Motor neuron (in vitro differentiated cells): ENCODE measurements around the gene GDPD3. TPM values are rescaled to one million over a fixed set of nuclear protein-coding genes. Genes with fewer than 3 reads are reported as not detected.
A peak's percentile ranks its signal among the peaks of the same experiment; 100 is the strongest.
"Not testable (repeated sequence)": the region's sequence is repeated elsewhere in the genome, so short reads cannot be mapped to it uniquely, and the experiment has no call there.

Source experiments
- ATAC-seq, 8 experiments: fragments of 200-7000 bp; cut with Tn5 transposase; replicated peaks in 6 of 8; 2 replicates each; pipeline ENCODE4 v1.8.0; 2021; ENCODE audit warnings: mild to moderate bottlenecking in 8 of 8, moderate library complexity in 8 of 8
- H3K27ac ChIP-seq, 2 donors: fragments of 250-450 bp; sonication (Bioruptor Pico); 2 replicates each; pipeline ENCODE4 v1.9.0; 2021; ENCODE audit warnings: antibody characterized with exemption in 2 of 2, mild to moderate bottlenecking in 2 of 2, moderate library complexity in 1 of 2
- H3K4me1 ChIP-seq, 2 donors: fragments of 250-450 bp; sonication (Bioruptor Pico); replicated peaks in 1 of 2; 2 replicates each; pipeline ENCODE4 v1.6.1; 2021; ENCODE audit warnings: antibody characterized with exemption in 2 of 2, mild to moderate bottlenecking in 2 of 2, moderate library complexity in 1 of 2
- H3K4me3 ChIP-seq, 5 donors: fragments of 250-450 bp; sonication (Bioruptor Pico); 2 replicates each; pipeline ENCODE4 v1.9.0; 2021; ENCODE audit warnings: antibody characterized with exemption in 5 of 5, mild to moderate bottlenecking in 5 of 5, moderate library complexity in 4 of 5
- WGBS, 10 experiments: fragments of 450-650 bp; shearing (Covaris generic); methylation state at CpG; one replicate each; pipeline ENCODE4 v1.0.0; 2022; 5-methylcytosine and 5-hydroxymethylcytosine counted together
- in situ Hi-C, 9 experiments: fragments of 400-800 bp; cut with MboI; loops; one replicate each; pipeline ENCODE4 v1.15.0; 2021; ENCODE audit warnings: low sequenced_read_pairs in 9 of 9, low pct_unique_long_range_greater_than_20kb in 2 of 9; ENCODE audit not compliant: unreplicated experiment in 9 of 9
- total RNA-seq, 8 experiments: library from RNA; unstranded; fragments of 300-600 nt; gene quantifications; 2 replicates each; pipeline versions ENCODE4 v1.2.3 to v1.2.4, GENCODE V29; 2022

Gene GDPD3
- total RNA-seq, 8 experiments from 2014 or later, result 1.1 to 3.0 (median 2.1) TPM

DNA sequence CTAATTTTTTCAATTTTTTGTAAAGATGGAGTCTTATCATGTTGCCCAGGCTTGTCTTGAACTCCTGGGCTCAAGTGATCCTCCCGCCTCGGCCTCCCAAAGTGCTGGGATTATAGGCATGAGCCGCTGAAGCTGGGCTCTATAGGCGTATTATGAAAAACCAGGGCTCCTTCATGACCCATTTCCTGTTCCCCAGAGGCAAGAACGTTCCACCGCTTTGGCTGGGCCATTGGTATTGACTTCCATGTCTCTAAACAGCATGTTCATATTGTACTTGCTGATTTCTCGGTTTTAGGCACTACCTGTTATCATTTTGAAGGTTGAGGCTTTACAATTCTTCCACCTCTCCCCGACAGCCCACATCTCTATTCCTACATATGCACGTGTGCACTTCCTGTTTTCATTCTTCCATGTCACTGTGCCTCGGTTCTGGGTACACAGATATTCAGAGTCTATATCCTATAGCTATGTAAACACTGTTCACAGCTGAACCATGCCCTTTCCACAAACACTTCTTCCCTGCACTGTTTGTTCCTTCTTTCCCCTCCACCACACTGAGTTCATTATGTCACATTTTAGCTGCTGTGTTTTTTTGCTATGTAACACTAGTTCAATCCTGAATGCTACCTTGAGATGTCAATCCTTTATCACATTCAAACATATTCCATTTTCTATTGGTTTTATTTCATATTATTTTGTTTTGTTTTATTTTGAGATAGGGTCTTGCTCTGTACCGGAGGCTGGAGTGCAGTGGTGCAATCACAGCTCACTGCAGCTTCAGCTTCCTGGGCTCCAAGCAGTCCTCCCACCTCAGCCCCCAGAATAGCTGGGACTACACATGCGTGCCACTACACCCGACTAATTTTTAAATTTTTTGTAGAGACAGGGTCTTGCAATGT lies 26.5 kb upstream of the GDPD3 start:
- in situ Hi-C loops, result no loop called here

GRCh38 chr16:30137897-30138296 lies 24.6 kb upstream of the GDPD3 start:
- peak in 4 of 8 experiments; percentile 44 to 90 (median 74) for ATAC-seq
- in situ Hi-C loops, result no loop called here
- H3K4me3 ChIP-seq, result no peak overlapping the region
- 17 to 83% (median 60%) methylated on average over 1 to 6 of the region's 8 CpGs; no CpG with 5 or more reads in 5 of the 10 experiments for WGBS, 10 experiments
- H3K4me1 ChIP-seq, result no peaks in the 10 kb centered on the region
- no peak overlapping the region for H3K27ac ChIP-seq

More for the DNA sequence above, 26.5 kb upstream of the GDPD3 start:
- H3K4me3 ChIP-seq, result no peak overlapping the region
- ATAC-seq, result no peak
- no peak overlapping the region for H3K27ac ChIP-seq
- WGBS, 10 experiments, result 43 to 100% (median 73%) methylated on average over 1 to 10 of the region's 13 CpGs
- no peaks in the 10 kb centered on the region for H3K4me1 ChIP-seq

DNA sequence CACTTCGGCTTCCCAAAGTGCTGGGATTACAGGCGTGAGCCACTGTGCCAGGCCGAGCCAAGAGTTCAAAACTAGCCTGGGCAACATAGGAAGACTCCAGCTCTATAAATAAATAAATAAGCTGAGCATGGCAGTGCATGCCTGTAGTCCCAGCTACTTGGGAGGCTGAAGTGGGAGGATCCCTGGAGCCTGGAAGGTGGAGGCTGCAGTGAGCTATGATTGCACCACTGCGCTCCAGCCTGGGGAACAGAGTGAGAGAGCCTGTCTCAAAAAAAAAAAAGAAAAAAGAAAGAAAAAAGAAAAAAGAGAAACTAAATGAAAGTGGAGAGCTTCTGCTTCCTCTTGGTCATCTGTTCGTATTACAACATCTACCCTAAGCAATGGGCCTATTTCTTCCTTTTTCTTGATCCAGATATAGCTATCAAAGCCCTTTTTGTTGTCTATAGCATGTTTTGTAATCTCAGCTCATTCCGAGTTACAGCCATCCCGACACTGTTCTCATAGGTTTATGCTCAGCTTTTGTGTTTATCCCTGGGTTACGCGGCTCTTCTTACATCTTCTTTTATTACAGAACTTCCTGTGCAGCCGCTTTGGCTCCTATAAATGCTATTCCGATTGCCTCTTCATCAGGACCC lies 23.8 kb upstream of the GDPD3 start:
- WGBS, 10 experiments, result 69 to 96% (median 87%) methylated on average over 2 to 11 of the region's 11 CpGs
- ATAC-seq, result no peak
- H3K27ac ChIP-seq, result no peak overlapping the region
- in situ Hi-C loops, result no loop called here
- no peaks in the 10 kb centered on the region for H3K4me1 ChIP-seq
- no peak overlapping the region for H3K4me3 ChIP-seq

DNA sequence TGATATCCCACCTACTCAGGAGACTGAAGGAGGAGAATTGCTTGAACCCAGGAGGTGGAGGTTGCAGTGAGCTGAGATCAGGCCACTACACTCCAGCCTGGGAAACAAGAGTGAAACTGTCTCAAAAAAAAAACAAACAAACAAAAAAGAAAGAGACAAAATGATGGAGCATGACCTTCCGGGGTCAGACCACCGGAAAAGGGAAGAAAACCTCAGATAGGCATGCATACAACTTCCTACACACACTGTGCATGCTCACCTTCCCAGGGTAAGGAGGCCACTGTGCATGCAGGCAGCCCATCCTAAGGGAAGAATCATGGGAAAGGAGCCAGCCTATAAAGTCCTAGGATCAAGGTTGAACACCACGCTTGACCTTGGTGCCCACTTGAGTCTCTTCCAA lies 19.3 kb upstream of the GDPD3 start:
- Histone ChIP-seq H3K27ac (no peak overlapping the region), H3K4me1 (no peaks in the 10 kb centered on the region), H3K4me3 (no peak overlapping the region)
- ATAC-seq, result no peak
- 60 to 100% (median 87%) methylated on average over 1 to 3 of the region's 3 CpGs; no CpG with 5 or more reads in 2 of the 10 experiments for WGBS, 10 experiments
- in situ Hi-C loops, result no loop called here

GRCh38 chr16:30131869-30132475 lies 18.6 kb upstream of the GDPD3 start:
- no peak overlapping the region for H3K4me3 ChIP-seq
- in situ Hi-C loops, result no loop called here
- H3K4me1 ChIP-seq, result no peaks in the 10 kb centered on the region
- peak in 1 of 8 experiments; percentile 30 for ATAC-seq
- 0 to 86% (median 65%) methylated on average over 1 to 4 of the region's 4 CpGs; no CpG with 5 or more reads in 3 of the 10 experiments for WGBS, 10 experiments
- no peak overlapping the region for H3K27ac ChIP-seq

DNA sequence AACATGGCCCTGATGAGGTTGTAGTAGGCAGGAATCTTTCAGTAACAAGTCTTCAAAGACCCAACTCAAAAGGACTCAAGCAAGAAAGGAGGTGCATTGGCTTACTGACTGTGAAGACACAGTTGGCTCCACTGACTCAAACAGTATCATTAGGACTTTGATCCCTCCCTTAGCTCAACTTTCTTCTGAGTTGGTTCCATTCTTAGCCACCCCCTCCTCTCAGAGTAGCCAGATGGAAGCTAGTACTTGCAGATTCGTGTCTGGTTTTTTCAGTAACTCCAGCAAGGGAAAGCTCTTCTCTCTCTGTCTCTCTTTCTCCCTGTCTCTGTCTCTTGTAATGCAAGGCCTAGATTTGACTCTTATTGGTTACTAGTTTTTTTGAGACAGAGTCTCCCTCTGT lies 14.7 kb upstream of the GDPD3 start:
- no peak overlapping the region for H3K27ac ChIP-seq
- no peak overlapping the region for H3K4me3 ChIP-seq
- in situ Hi-C loops, result no loop called here
- H3K4me1 ChIP-seq, result peaks cover 0 to 2% of the 10 kb centered on the region in 2 donors
- no peak for ATAC-seq
- WGBS, 10 experiments, result 14 to 67% (median 58%) methylated on average over 1 of the region's 1 CpG; no CpG with 5 or more reads in 6 of the 10 experiments

DNA sequence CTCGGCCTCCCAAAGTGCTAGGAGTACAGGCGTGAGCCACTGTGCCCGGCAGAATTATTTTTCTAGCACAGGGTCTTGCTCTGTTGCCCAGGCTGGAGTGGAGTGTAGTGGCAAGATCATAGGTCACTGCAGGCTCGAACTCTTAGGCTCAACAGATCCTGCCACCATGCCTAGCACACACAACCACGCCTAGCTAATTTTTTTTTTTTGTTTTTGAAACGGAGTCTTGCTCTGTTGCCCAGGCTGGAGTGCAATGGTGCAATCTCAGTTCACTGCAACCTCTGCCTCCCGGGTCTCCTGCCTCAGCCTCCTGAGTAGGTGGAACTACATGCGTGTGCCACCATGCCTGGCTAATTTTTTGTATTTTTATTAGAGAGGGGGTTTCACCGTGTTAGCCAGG lies 12.4 kb upstream of the GDPD3 start:
- H3K4me3 ChIP-seq, H3K27ac ChIP-seq, ATAC-seq, H3K4me1 ChIP-seq, in situ Hi-C loops: not testable (repeated sequence)
- 50 to 100% (median 89%) methylated on average over 1 to 5 of the region's 9 CpGs; no CpG with 5 or more reads in 2 of the 10 experiments for WGBS, 10 experiments

DNA sequence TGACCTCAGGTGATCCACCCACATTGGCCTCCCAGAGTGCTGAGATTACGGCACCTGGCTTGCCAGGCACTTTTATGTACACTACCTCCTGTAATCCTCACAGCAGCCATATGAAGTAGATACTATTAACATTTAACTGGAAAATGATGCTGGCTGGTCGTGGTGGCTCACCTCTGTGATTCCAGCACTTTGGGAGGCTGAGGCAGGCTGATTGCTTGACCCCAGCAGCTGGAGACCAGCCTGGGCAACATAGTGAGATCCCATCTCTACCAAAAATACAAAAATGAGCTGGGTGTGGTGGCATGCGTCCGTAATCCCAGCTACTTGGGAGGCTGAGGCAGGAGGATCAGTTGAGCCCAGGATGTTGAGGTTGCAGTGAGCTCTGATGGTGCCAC lies 11.6 kb upstream of the GDPD3 start:
- no peak for ATAC-seq
- in situ Hi-C loops, result loop anchor here in 1 of 9 experiments (25.0 kb wide), 1 partner anchor 287 kb away; the partner anchor contains the start of gene ZNF771
- 83 to 100% methylated on average over 1 to 2 of the region's 4 CpGs; no CpG with 5 or more reads in 8 of the 10 experiments for WGBS, 10 experiments
- H3K4me1 ChIP-seq, result peaks cover 2 to 3% of the 10 kb centered on the region in 2 donors
- no peak overlapping the region for H3K27ac ChIP-seq
- H3K4me3 ChIP-seq, result no peak overlapping the region

- in situ Hi-C loops, result loop anchor here in 1 of 9 experiments (25.0 kb wide), 1 partner anchor 290 kb away; the partner anchor contains the start of gene ZNF771
- 0% methylated on average over 1 of the region's 42 CpGs; no CpG with 5 or more reads in 9 of the 10 experiments for WGBS, 10 experiments
- H3K27ac ChIP-seq, result peak overlapping the region; percentile 75 to 89
- H3K4me1 ChIP-seq, result peaks cover 2 to 3% of the 10 kb centered on the region in 2 donors
- peak; percentile 8 to 82 (median 72) for ATAC-seq
- H3K4me3 ChIP-seq, result peak overlapping the region; percentile 53 to 81 (median 63)
Observed at GRCh38 chr16:30122604-30123160, 9.3 kb upstream of the GDPD3 start.

DNA sequence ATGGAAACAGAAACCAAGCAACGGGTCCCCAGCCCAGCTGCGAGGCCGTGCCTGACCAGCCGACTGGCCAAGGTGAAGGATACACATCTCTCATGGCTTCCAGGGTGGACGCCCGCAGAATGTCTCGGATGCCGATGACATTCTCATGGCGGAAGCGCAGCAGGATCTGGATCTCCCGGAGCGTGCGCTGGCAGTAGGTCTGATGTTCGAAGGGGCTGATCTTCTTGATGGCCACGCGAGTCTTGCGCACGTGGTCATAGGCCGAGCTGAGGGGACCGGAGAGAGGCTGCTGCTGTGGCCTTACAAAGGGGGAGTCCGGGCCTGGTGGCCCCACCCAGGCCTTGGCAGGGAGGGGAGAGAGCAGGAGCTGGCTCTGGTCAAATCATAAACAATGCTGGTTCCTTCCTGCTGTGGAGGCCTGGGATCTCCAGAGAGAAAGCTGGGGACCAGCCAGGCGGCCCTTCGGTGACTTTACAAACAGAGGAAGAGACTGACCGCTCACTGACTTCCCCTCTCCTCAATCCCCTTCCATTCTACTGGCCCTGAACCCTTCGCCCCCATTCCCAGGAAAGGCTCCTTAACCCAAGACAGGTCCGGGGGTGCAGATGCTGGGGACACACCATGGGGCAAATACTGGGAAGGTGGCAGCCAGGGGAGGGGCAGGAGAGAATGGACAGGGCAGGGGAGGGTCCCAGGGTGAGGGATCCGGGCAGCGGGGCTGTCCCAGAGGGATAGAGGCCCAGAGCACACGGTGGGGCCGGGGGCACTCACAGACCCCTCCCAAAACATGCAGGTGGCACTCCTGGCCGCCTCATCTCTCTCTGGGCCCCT lies 8.6 kb upstream of the GDPD3 start:
- in situ Hi-C loops, result loop anchor here in 1 of 9 experiments (25.0 kb wide), 1 partner anchor 290 kb away; the partner anchor contains the start of gene ZNF771

GRCh38 chr16:30120340-30121105 lies 7.2 kb upstream of the GDPD3 start:
- no peak overlapping the region for H3K27ac ChIP-seq
- H3K4me3 ChIP-seq, result no peak overlapping the region
- no peak for ATAC-seq
- WGBS, 10 experiments, result 80 to 100% (median 93%) methylated on average over 1 to 2 of the region's 3 CpGs; no CpG with 5 or more reads in 4 of the 10 experiments
- H3K4me1 ChIP-seq, result peaks cover 2 to 3% of the 10 kb centered on the region in 2 donors
- in situ Hi-C loops, result loop anchor here in 1 of 9 experiments (25.0 kb wide), 1 partner anchor 292 kb away; the partner anchor contains the start of gene ZNF771

More for the DNA sequence above, 8.6 kb upstream of the GDPD3 start:
- peak overlapping the region; percentile 53 to 81 (median 63) for H3K4me3 ChIP-seq
- ATAC-seq, result peak in 4 of 8 experiments; percentile 12 to 18 (median 14)
- H3K4me1 ChIP-seq, result peaks cover 2 to 3% of the 10 kb centered on the region in 2 donors
- H3K27ac ChIP-seq, result peak overlapping the region; percentile 75 to 89
- 0 to 100% (median 93%) methylated on average over 2 to 16 of the region's 31 CpGs; no CpG with 5 or more reads in 3 of the 10 experiments for WGBS, 10 experiments
